ENCODE data around the gene KIFAP3.
"Not testable (repeated sequence)": the region's sequence is repeated elsewhere in the genome, so short reads cannot be mapped to it uniquely, and the experiment has no call there.

- TF ChIP-seq CTCF (IDR thresholded peaks at IDR 0.05); ZFX (IDR thresholded peaks at IDR 0.05; ENCODE audit: borderline replicate concordance): not testable (repeated sequence)
Observed at GRCh38 chr1:170003270-170003835, 71.1 kb downstream of the KIFAP3 start.
